ENCODE measurements around the gene PTPRN. TPM values are rescaled to one million over a fixed set of nuclear protein-coding genes. Genes with fewer than 3 reads are reported as not detected.

Gene PTPRN
- total and polyA plus RNA-seq, 9 of the 15 experiments (the other 6 are each of a cell fraction or from before 2014, with no cell fraction given): 0.15 to 2.4 (median 0.43) TPM; not detected in 1

GRCh38 chr2:219279916-219280516 lies 29.2 kb downstream of the PTPRN start (continued):
- TF ChIP-seq KLF16 (IDR thresholded peaks at IDR 0.05) (no peak), PURB (CRISPR knock-in tag; IDR thresholded peaks at IDR 0.05; ENCODE audit: low read depth) (no peak), ATF1 (CRISPR knock-in tag; IDR thresholded peaks at IDR 0.05) (no peak), ATF1 (tag; IDR thresholded peaks at IDR 0.05) (peak; percentile 64), CTCF (IDR thresholded peaks at IDR 0.05 in 2 of 3, conservative IDR thresholded peaks at IDR 0.05 in 1 of 3; ENCODE audit: insufficient read depth in 2 of 3, low read depth in 1 of 3, low read length in 3 of 3) (0 out of 6 replicates have a peak, but pooled peaks of 1 of the 3 experiments have one; percentile 9)

- H3K27ac ChIP-seq (ENCODE audit: extremely low read depth, low read depth, low read length): peak within 1 kb of the TSS; percentile 87
- peaks cover 5% of the 10 kb centered on the region for H3K9me1 ChIP-seq (ENCODE audit: control insufficient read depth, insufficient read depth, low read length)
- no peaks in the 10 kb centered on the region for H3K79me2 ChIP-seq (ENCODE audit: control insufficient read depth, insufficient read depth, low read length)
- ChIA-PET CTCF (ENCODE audit: low intra/inter-chr PET ratio) (interaction anchor here (0.7 to 4.3 kb wide), 2 partner anchors 16 to 20 kb away, joined by 3 to 28 read pairs; no protein-coding TSS in a partner anchor), POLR2A (interaction anchor here (0.6 to 1.6 kb wide), 14 partner anchors 9 to 146 kb away, joined by 3 to 8 read pairs (median 4); partner anchors contain the start of genes CNPPD1, DNPEP, GLB1L and STK16)
- ATAC-seq: peak; percentile 91
- no peaks in the 10 kb centered on the region for H3K27me3 ChIP-seq (ENCODE audit: control insufficient read depth in 2 of 2, insufficient read depth in 2 of 2, low read length in 2 of 2)
- H3K9me3 ChIP-seq (replicated peaks; ENCODE audit: control insufficient read depth, insufficient read depth, low read depth, low read length): no peaks in the 10 kb centered on the region
- in situ Hi-C loops (cut with MboI) (no loop called here), intact Hi-C loops (cut with micrococcal nuclease) (loop anchor here (1.0 to 5.0 kb wide), 6 partner anchors 15 to 318 kb away; partner anchors contain the start of genes ABCB6, NHEJ1, STK11IP and TUBA4A)
- no peaks in the 10 kb centered on the region for H3K36me3 ChIP-seq (ENCODE audit: control insufficient read depth, insufficient read depth, low read length)
- peak within 1 kb of the TSS; percentile 90 for H3K4me2 ChIP-seq (ENCODE audit: insufficient read depth, low read length)
- peak within 1 kb of the TSS; percentile 80 to 84 for H3K9ac ChIP-seq (ENCODE audit: insufficient read depth in 1 of 2, low read depth in 2 of 2, low read length in 2 of 2)
- no TSS peak for BruUV-seq (replicated peaks)
- H2AFZ ChIP-seq (ENCODE audit: low read depth, low read length): peak within 1 kb of the TSS; percentile 96
- peaks cover 42 to 55% of the 10 kb centered on the region in 2 experiments for H3K4me1 ChIP-seq (replicated peaks in 1 of 2; ENCODE audit: control insufficient read depth in 2 of 2, insufficient read depth in 2 of 2, low read length in 2 of 2)
- DNase-seq (ENCODE audit: extremely low read depth in 1 of 4, low spot score in 3 of 4): peak; percentile 93 to 97 (median 95)
- H4K20me1 ChIP-seq (replicated peaks; ENCODE audit: control insufficient read depth, insufficient read depth, low read length): no peaks in the 10 kb centered on the region
- WGBS (ENCODE audit: insufficient coverage, low coverage, missing lambda C conversion rate): 0% methylated on average over 28 of the region's 65 CpGs
- peak; percentile 90 for FAIRE-seq
- H3K4me3 ChIP-seq: peak within 1 kb of the TSS; percentile 34
- TF ChIP-seq SIN3A (IDR thresholded peaks at IDR 0.05; ENCODE audit: borderline replicate concordance in 2 of 2, control insufficient read depth in 1 of 2, low read depth in 2 of 2, low read length in 2 of 2) (peak; percentile 15 to 78; a peak in 1 of 4 replicates), E2F6 (IDR thresholded peaks at IDR 0.05; ENCODE audit: borderline replicate concordance in 1 of 2, extremely low read depth in 1 of 2, insufficient read depth in 1 of 2, insufficient read length in 1 of 2, low read depth in 1 of 2, low read length in 1 of 2, poor library complexity in 1 of 2, severe bottlenecking in 1 of 2) (peak; percentile 15 to 28), POLR2G (IDR thresholded peaks at IDR 0.05; ENCODE audit: low read depth, low read length) (peak; percentile 48; the same call in 1 of the 2 replicates), EP400 (IDR thresholded peaks at IDR 0.05) (peak; percentile 69), ZBTB7A (IDR thresholded peaks at IDR 0.05; ENCODE audit: borderline replicate concordance, control insufficient read depth, low read depth, low read length) (peak; percentile 98; the same call in 1 of the 2 replicates), BHLHE40 (IDR thresholded peaks at IDR 0.05; ENCODE audit: low read length) (peak; percentile 73), BCOR (IDR thresholded peaks at IDR 0.05) (peak; percentile 80), GTF2B (IDR thresholded peaks at IDR 0.05; ENCODE audit: extremely low read depth, insufficient read length) (no peak), BRF1 (IDR thresholded peaks at IDR 0.05; ENCODE audit: borderline replicate concordance, extremely low read depth, insufficient read length) (no peak)
These were observed 29.9 kb downstream of the PTPRN start, which contains the start of gene DNAJB2 for GRCh38 chr2:219279151-219279915. Gene DNAJB2, plus strand, starts transcription at chr2:219279366. Its CDS starts 468 bp downstream, at chr2:219279834.
